Amygdala (tissue), 56 donors: Measurements from ENCODE around the gene ERMP1.
"Not testable (repeated sequence)": the region's sequence is repeated elsewhere in the genome, so short reads cannot be mapped to it uniquely, and the experiment has no call there.

ENCODE experiments used
- DNase-seq, 56 donors: peaks; one replicate each; lab custom pipeline; 2025; lab: John Stamatoyannopoulos, UW

ERMP1 gene

DNA sequence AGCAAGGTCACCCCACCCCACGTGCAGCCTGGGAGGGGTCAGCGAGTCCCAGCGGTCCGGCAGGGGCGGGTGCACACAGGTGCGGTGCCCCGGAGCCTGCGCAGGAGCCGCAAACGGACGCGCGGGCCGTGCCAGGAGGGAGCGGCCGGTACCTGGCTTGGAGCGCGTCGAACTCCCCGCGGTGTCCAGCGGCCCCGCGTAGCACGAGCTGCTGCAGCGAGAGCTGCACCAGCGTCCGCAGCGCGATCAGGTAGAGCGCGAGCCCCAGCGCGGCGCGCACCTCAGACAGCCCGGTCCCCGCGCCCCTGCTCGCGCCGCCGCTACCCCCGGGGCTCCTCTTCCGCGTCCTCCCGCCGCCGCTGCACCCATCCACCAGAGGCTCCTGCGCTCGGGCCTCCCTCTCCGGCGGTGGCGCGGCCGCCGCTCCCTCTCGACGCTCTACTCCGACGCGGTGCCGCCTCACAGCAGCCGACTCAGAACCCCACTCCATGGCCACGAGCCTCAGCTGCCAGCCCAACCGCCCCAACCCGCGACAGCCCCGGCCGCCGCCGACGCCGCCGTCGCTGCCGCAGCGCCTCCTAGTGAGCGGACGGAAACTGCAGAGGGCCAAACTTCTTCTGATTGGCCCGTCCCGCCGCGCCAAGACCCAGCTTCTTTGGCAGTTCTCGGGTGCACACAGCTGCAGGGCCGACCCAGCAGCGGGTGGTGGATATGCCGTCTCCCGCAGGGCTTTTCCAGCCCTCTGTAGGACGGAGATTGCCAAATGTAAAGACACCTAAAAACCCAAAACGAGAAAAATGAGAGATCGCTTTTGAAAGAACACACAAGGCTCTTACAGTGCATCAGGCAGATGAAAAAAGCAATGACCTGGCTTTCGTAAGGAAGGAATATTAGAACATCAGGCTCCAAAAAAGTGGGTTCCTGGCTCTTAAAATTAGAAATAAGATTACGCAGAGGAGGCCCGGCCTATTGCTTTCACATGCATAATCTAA, at the start of gene ERMP1:
TSS of gene ERMP1 (minus strand) at position 580 of the 992 bp plus-strand sequence. CDS start at position 490, 90 bp downstream.
- peak; percentile 19 to 95 (median 85) for DNase-seq

DNA sequence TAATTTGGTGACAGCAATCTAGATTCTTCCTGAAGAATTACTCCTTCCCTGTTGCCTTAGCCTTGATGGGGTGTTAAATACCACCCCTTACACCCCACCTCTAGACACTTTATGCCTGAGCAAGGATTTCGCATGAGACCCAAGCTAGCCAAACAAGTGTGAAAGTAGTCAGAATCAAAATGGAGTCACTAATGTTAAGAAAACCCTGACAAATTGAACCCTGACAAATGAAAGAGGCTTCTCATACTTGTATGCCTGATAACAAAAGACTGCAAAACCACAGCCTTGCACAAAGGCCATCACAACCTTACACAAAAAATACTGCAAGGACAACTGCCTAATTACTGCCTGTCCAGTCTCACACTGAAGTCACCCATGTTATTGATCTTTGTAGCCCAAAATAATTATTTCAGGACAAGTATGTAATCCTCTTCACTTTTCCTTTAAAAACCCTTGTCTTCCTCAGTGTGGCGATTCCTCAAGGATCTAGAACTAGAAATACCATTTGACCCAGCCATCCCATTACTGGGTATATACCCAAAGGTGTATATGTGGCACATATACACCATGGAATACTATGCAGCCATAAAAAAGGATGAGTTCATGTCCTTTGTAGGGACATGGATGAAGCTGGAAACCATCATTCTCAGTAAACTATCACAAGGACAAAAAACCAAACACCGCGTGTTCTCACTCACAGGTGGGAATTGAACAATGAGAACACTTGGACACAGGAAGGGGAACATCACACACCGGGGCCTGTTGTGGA, 49.5 kb upstream of the ERMP1 start:
- not testable (repeated sequence) for DNase-seq

GRCh38 chr9:5879419-5880181, 46.7 kb upstream of the ERMP1 start:
- peak in 1 of 56 donors; percentile 14 for DNase-seq

DNA sequence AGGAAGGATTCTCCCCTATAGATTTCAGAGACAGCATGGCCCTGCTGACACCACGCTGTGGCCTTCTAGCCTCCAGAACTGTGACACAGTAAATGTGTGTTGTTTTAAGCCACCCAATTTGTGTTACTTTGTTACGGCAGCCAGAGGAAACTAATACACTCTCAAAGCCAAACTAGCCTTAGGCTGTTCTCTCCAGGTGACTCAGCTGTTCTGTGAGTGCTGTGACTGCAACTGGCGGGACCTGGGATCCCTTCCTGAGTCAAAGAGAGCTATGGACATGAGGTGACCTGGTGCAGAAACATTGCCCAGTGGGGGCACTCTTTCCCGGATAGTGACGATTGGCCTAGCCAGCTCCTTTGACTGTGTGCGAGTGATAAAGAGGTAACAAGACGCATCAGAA, 43.8 kb upstream of the ERMP1 start:
- no peak for DNase-seq

GRCh38 chr9:5876026-5876425, 43.1 kb upstream of the ERMP1 start:
- DNase-seq = no peak

GRCh38 chr9:5874048-5874447, 41.1 kb upstream of the ERMP1 start:
- DNase-seq = no peak

GRCh38 chr9:5873439-5873838, 40.5 kb upstream of the ERMP1 start:
- DNase-seq = no peak

DNA sequence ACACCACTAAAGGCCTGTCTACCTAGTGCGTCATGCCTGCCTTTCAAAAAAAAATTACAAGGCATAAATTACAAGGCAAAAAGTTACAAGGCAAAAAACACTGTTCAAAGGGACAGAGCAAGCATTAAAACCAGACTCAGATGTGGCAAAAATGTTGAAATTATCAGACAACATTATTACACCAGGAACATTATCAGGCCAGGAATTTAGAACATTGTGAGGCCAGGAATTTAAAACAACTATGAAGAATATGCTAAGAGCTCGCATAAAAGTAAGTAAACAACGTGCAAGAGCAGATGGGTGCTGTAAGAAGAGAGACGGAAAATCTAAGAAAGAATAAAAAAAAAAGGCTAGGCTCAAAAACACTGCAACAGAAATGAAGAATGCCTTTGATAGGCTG, 39.6 kb upstream of the ERMP1 start:
- DNase-seq = no peak

- DNase-seq = no peak
Observed at GRCh38 chr9:5871785-5872184, 38.9 kb upstream of the ERMP1 start.

GRCh38 chr9:5870691-5871090, 37.8 kb upstream of the ERMP1 start:
- peak in 6 of 56 donors; percentile 5 to 69 (median 9) for DNase-seq

DNA sequence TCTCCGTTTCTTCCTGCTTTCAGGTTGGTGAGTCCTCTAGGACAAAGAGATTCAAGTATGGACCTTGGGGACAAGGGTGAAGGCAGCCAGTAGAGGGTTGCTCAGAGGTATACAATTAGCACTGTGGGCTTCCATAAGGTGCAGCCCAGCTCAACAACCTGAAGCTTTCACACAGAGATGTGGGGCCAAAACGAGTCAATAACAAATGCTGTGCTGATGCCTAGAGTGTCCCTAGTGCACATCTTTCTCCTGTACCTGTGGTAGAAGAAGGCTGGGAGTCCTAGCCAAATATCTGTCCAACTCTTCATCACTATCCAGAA, 37.1 kb upstream of the ERMP1 start:
- no peak for DNase-seq

GRCh38 chr9:5869315-5870019, 36.5 kb upstream of the ERMP1 start:
- no peak for DNase-seq

DNA sequence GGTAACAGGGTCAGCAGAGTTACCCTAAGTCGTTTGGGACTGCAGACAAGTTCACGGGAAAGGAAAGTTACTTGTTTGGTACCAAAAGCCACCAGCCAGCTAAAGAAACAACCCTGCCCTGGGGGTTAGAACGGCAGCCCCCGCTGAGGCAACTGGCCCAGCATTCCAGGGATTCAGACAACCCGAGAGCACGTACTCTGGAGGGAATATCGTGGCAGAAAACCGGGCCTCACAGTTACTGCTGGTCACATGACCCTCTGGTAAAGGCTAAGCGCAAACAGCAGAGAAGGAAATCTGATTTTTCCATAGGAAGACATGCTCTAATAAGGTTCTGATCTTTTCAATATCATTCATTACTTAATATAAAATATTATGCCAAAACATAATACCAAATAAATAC, 35.3 kb upstream of the ERMP1 start:
- no peak for DNase-seq

DNA sequence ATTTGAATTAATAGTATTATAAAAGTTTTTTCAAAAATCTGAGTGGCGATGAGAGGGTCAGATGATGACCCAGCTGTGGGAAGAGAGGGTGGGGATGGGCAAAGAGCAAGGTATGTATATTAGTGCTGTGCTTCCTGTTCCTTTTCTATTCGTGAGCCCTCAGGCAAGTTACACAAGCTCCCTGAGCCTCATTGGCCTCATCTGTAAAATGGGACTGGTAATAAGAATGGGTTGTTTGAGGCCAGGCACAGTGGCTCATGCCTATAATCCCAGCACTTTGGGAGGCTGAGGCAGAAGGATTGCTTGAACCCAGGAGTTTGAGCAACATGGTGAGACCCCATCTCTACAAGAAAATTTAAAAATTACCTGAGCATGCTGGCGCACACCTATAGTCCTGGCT, 33.8 kb upstream of the ERMP1 start:
- DNase-seq = no peak

- no peak for DNase-seq
Observed at GRCh38 chr9:5866272-5866671, 33.4 kb upstream of the ERMP1 start.

DNA sequence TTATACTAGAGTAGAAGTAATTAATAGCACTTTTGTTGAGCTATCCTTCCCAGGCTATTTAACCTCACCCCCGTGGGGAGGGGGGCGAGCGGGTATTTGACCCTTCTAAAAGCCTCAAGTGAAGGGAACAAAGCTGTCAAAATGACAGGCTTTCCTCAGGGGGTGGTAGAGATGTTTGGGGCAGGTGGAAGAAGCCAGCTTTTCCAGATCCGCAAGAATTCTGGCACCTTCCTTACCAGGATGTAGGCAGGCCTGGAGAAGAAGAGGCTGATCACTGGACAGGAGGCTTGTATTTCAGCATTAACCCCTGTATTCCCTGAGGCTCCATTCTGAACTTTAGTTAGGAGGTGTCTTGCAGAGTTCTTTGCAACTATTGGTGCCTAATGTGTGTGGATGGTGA, 31.5 kb upstream of the ERMP1 start:
- no peak for DNase-seq

DNA sequence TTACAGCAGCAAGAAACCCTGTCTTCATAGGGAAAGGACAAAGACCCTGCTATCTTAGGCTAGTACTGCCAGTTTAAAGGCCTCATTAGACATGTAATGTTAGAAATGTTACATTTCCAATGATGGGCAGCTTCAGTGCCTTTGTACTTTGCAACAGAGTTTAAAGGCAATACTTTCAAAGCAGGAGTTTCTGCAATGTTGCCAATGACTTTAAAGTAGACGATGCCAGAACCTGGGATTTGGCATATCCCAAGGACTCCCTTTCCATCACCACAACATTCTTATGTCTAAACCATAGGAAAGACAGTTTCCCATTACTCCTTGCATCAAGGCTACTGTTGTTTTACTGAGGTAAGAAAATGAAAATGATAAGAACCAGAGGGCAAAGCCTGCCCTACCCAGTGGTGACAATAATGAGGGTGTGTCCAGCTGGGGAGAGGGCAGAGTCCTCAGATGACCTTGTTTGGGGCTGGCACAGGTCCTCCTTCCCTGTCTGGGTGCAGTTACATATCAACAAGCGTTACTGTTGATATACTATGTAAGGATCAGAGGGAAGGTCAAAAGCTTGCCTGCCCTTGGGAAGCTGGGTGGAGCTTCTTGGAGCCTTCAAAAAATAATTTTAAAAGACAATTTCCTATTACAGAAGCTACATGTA, 30.3 kb upstream of the ERMP1 start:
- DNase-seq = no peak

DNA sequence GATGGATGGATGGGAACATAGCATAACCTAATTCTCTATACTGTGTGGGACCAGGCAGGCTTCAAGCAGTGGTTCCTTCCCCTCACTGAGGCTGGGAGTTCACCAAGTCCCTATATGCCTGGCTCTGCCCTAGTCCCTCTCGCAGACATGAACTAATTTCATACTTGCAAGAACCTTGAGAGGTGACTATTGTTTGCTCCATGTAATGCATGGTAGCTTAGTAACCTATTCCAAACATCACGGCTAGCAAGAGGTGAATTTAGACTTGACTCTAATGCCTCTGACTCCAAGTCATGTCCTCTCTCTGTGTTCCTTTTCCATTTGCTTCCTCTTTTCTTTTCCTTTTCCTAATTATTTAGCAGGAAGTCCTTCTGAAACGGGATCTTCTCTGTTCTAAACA, 25.9 kb upstream of the ERMP1 start:
- no peak for DNase-seq

GRCh38 chr9:5857928-5858327, 25.0 kb upstream of the ERMP1 start:
- no peak for DNase-seq
